Vagina (tissue), 2 donors: Measurements from ENCODE around the gene CHTF8.

Source experiments
- CTCF ChIP-seq, 3 experiments: fragments of 450-650 bp in 2 of 3; fragments of 200-600 bp in 1 of 3; sonication (generic) in 1 of 3; IDR thresholded peaks; one replicate each; pipeline ENCODE4 v1.5.1; 2017 to 2019; ENCODE audit warnings: antibody characterized with exemption in 3 of 3, mild to moderate bottlenecking in 2 of 3, moderate library complexity in 2 of 3
- POLR2A ChIP-seq, 2 donors: fragments of 450-650 bp; IDR thresholded peaks; one replicate each; pipeline ENCODE4 v1.6.1; 2017; ENCODE audit warnings: antibody characterized with exemption in 2 of 2, mild to moderate bottlenecking in 2 of 2, moderate library complexity in 2 of 2
- POLR2AphosphoS5 ChIP-seq, 2 donors: sonication (generic); formaldehyde crosslinking; IDR thresholded peaks; one replicate each; pipeline ENCODE4 v1.9.0; 2017; ENCODE audit warnings: antibody characterized with exemption in 2 of 2, mild to moderate bottlenecking in 2 of 2, low read depth in 1 of 2; ENCODE audit not compliant: insufficient read depth in 1 of 2

GRCh38 chr16:69131167-69131838, 1.1 kb downstream of the CHTF8 start:
- TF ChIP-seq CTCF (IDR thresholded peaks at IDR 0.05) (no peak), POLR2A (IDR thresholded peaks at IDR 0.05) (no peak), POLR2AphosphoS5 (IDR thresholded peaks at IDR 0.05; ENCODE audit: insufficient read depth in 1 of 2, low read depth in 1 of 2) (no peak)
